NT2/D1 (cell line): ENCODE data around the gene OR51B6.
"Not testable (repeated sequence)": the region's sequence is repeated elsewhere in the genome, so short reads cannot be mapped to it uniquely, and the experiment has no call there.

Experiments
- DNase-seq: peaks from one replicate; pipeline ENCODE4 v3.0.0-alpha.2; 2011; ENCODE audit warnings: low read depth, low spot score
- H3K27me3 ChIP-seq: 2 replicates; pipeline ENCODE4 v1.6.0; 2011; ENCODE audit warnings: mild to moderate bottlenecking; ENCODE audit not compliant: insufficient read length, insufficient read depth
- H3K36me3 ChIP-seq: 2 replicates; pipeline ENCODE4 v1.6.1; 2011; ENCODE audit warnings: mild to moderate bottlenecking, low read length, mixed read lengths; ENCODE audit not compliant: insufficient read depth, insufficient read length
- H3K4me1 ChIP-seq: 2 replicates; pipeline ENCODE4 v1.5.1; 2011; ENCODE audit not compliant: insufficient read depth, insufficient read length
- H3K4me3 ChIP-seq: 2 replicates; pipeline ENCODE4 v1.5.1; 2011; ENCODE audit warnings: low read depth; ENCODE audit not compliant: insufficient read length
- H3K9ac ChIP-seq: 2 replicates; pipeline ENCODE4 v1.6.0; 2011; ENCODE audit warnings: low read depth; ENCODE audit not compliant: insufficient read length
- H3K9me3 ChIP-seq: 2 replicates; pipeline ENCODE4 v1.5.1; 2011; ENCODE audit warnings: mild to moderate bottlenecking, low read length; ENCODE audit not compliant: insufficient read depth
- SUZ12 ChIP-seq: IDR thresholded peaks from 2 replicates; pipeline ENCODE4 v1.6.1; 2011; ENCODE audit not compliant: insufficient read length, insufficient read depth; ENCODE audit errors: extremely low read depth
- YY1 ChIP-seq: IDR thresholded peaks from 2 replicates; pipeline ENCODE4 v1.6.1; 2011; ENCODE audit not compliant: insufficient read length, insufficient read depth
- ZNF274 ChIP-seq: IDR thresholded peaks from 2 replicates; pipeline ENCODE4 v1.6.1; 2011; ENCODE audit warnings: mild to moderate bottlenecking, low read depth, low read length

OR51B6 gene

GRCh38 chr11:5345831-5346230, 5.5 kb upstream of the OR51B6 start:
- TF ChIP-seq ZNF274 (no peak), SUZ12 (no peak), YY1 (no peak)
- DNase-seq, result no peak
- Histone ChIP-seq H3K9ac (no peak overlapping the region), H3K27me3 (no peaks in the 10 kb centered on the region), H3K36me3 (no peaks in the 10 kb centered on the region), H3K9me3 (no peaks in the 10 kb centered on the region), H3K4me1 (no peaks in the 10 kb centered on the region), H3K4me3 (no peak overlapping the region)

GRCh38 chr11:5348551-5349194, 2.6 kb upstream of the OR51B6 start:
- H3K9ac ChIP-seq, result no peak overlapping the region
- no peak for DNase-seq
- H3K4me1 ChIP-seq, result no peaks in the 10 kb centered on the region
- no peaks in the 10 kb centered on the region for H3K9me3 ChIP-seq
- H3K4me3 ChIP-seq, result no peak overlapping the region
- H3K27me3 ChIP-seq, result no peaks in the 10 kb centered on the region
- TF ChIP-seq ZNF274 (no peak), YY1 (no peak), SUZ12 (no peak)
- H3K36me3 ChIP-seq, result no peaks in the 10 kb centered on the region

DNA sequence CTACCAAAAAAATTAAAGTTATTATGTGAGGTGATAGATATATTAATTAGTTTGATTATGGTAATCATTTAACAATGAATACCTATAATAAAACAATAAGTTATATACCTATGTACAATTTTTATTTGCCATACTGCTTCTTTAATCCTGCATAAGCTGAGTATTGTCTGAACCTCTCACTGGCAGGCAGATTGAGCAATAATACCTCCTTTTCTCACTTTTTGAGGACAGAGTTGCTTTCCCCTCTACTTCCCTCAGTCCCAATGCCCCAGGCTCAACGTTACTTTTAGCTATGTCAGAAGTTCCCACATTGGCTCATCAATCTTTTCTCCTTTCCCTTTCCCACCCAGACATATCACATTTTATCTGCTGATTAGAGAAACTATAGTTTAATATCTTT, 1.8 kb upstream of the OR51B6 start:
- no peaks in the 10 kb centered on the region for H3K27me3 ChIP-seq
- no peaks in the 10 kb centered on the region for H3K36me3 ChIP-seq
- TF ChIP-seq SUZ12 (no peak), YY1 (no peak), ZNF274 (no peak)
- no peak overlapping the region for H3K9ac ChIP-seq
- no peak overlapping the region for H3K4me3 ChIP-seq
- no peaks in the 10 kb centered on the region for H3K4me1 ChIP-seq
- H3K9me3 ChIP-seq, result no peaks in the 10 kb centered on the region
- DNase-seq, result no peak

DNA sequence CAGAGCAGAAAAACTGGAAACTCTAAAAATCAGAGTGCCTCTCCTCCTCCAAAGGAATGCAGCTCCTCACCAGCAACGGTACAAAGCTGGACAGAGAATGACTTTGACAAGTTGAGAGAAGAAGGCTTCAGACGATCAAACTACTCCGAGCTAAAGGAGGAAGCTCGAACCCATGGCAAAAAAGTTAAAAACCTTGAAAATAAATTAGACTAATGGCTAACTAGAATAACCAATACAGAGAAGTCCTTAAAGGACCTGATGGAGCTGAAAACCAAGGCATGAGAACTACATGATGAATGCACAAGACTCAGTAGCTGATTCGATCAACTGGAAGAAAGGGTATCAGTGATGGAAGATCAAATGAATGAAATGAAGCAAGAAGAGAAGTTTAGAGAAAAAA, 4.7 kb downstream of the OR51B6 start:
- not testable (repeated sequence) for H3K27me3 ChIP-seq, H3K4me3 ChIP-seq, H3K36me3 ChIP-seq, H3K9ac ChIP-seq, H3K9me3 ChIP-seq, DNase-seq, H3K4me1 ChIP-seq

DNA sequence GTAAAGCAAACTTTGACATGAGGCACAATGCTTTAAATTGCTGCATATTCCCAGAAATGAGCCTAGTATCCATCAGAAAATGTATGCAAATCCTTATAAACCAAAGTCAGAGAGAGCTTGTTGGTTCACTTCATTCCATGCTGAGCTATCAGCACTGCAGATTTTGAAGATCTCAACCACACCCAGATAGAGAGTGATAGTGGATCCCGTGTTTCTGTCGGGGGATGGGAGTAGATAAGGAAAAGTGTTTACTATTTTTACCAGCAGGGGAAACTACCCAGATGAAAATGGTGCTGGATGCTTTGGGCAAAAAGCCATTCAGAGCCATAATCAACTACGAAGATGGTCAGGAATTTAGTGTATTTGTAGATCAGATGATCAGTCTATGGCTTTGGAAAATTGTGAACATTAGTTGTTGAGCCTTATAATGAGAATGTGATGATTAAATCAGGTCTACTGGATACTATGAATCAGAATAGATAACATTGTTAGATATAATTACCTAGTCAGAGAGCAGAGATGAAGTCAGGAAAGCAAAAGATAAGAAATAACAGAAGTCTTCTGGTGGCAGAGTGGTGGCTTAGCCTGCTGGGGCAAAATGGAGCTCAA, 10.8 kb downstream of the OR51B6 start:
- Histone ChIP-seq H3K36me3 (no peaks in the 10 kb centered on the region), H3K9me3 (no peaks in the 10 kb centered on the region), H3K4me3 (no peak overlapping the region), H3K9ac (no peak overlapping the region), H3K27me3 (no peaks in the 10 kb centered on the region), H3K4me1 (no peaks in the 10 kb centered on the region)
- DNase-seq, result no peak
- no peak for TF ChIP-seq YY1
- TF ChIP-seq SUZ12, result no peak
- no peak for TF ChIP-seq ZNF274

- Histone ChIP-seq H3K4me1 (no peaks in the 10 kb centered on the region), H3K9me3 (no peaks in the 10 kb centered on the region), H3K36me3 (no peaks in the 10 kb centered on the region), H3K9ac (no peak overlapping the region), H3K27me3 (no peaks in the 10 kb centered on the region), H3K4me3 (no peak overlapping the region)
- no peak for TF ChIP-seq ZNF274
- no peak for TF ChIP-seq SUZ12
- TF ChIP-seq YY1, result no peak
- DNase-seq, result no peak
These were observed 12.4 kb downstream of the OR51B6 start for GRCh38 chr11:5363679-5364078.

DNA sequence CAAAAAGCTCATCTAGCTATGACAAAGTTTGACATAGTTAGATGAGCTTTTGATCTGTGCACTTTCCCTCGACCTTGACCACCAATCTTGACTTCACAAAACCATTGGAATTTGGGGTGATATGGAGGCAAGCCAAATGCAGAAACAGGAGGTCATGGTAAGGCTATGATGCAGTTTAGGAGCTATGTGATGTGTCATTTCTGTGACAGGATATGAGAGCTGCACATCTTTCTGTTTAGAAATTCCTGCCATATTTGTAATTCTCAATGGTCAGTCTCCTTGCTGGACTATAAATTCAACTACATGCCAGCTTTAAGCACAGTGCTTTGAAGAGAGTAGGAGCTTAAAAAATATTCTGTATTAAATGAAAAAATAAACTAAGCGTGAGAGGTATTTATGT, 12.9 kb downstream of the OR51B6 start:
- no peak overlapping the region for H3K4me3 ChIP-seq
- no peaks in the 10 kb centered on the region for H3K4me1 ChIP-seq
- TF ChIP-seq ZNF274 (no peak), SUZ12 (no peak), YY1 (no peak)
- no peaks in the 10 kb centered on the region for H3K36me3 ChIP-seq
- H3K9ac ChIP-seq, result no peak overlapping the region
- no peak for DNase-seq
- H3K9me3 ChIP-seq, result no peaks in the 10 kb centered on the region
- H3K27me3 ChIP-seq, result no peaks in the 10 kb centered on the region

GRCh38 chr11:5366365-5366764, 15.1 kb downstream of the OR51B6 start:
- DNase-seq, H3K27me3 ChIP-seq, H3K9me3 ChIP-seq, H3K36me3 ChIP-seq, H3K9ac ChIP-seq, H3K4me1 ChIP-seq, H3K4me3 ChIP-seq: not testable (repeated sequence)
